Testis (tissue), 3 donors: ENCODE results near the gene CTBP1. TPM values are rescaled to one million over a fixed set of nuclear protein-coding genes. Genes with fewer than 3 reads are reported as not detected.

Source experiments
- DNase-seq: peaks from one replicate; pipeline ENCODE4 v3.0.0-alpha.2; 2019
- H3K27ac ChIP-seq, 2 donors: fragments of 200-600 bp; sonication (generic); one replicate each; pipeline ENCODE4 v1.5.1; 2019
- H3K27me3 ChIP-seq: fragments of 200-600 bp; sonication (generic); one replicate; pipeline ENCODE4 v1.5.1; 2019
- H3K36me3 ChIP-seq: fragments of 200-600 bp; sonication (generic); one replicate; pipeline ENCODE4 v1.5.1; 2017; ENCODE audit warnings: low read depth; ENCODE audit errors: missing control alignments
- H3K4me1 ChIP-seq: fragments of 200-600 bp; sonication (generic); one replicate; pipeline ENCODE4 v1.5.1; 2019
- H3K4me3 ChIP-seq, 2 donors: fragments of 200-600 bp; sonication (generic); one replicate each; pipeline ENCODE4 v1.5.1; 2017 to 2019
- H3K9me3 ChIP-seq: fragments of 200-600 bp; sonication (generic); one replicate; pipeline ENCODE4 v1.5.1; 2017
- POLR2A ChIP-seq: fragments of 450-650 bp; IDR thresholded peaks from one replicate; pipeline ENCODE4 v1.6.1; 2017; ENCODE audit warnings: antibody characterized with exemption, mild to moderate bottlenecking, moderate library complexity
- WGBS, 2 donors: methylation state at CpG; one replicate each; pipeline ENCODE4 v1.1.5; 2018; 5-methylcytosine and 5-hydroxymethylcytosine counted together
- intact Hi-C: fragments of 100-400 bp; cut with DNase I; formaldehyde crosslinking; loops from one replicate; pipeline ENCODE4 v1.15.1; 2023; ENCODE audit warnings: low total_unique reads
- polyA plus RNA-seq: library from polyadenylated mRNA; stranded (reverse); fragments of 350-450 nt; fragmentation: Illumina TruSeq; extraction: RNeasy Lipid Tissue Mini Kit (QIAGEN cat#74804); gene quantifications from one replicate; pipeline ENCODE4 v1.2.3, GENCODE V29; 2014; ENCODE audit warnings: low read depth, low replicate concordance; ENCODE audit not compliant: insufficient read depth
- total RNA-seq, 2 donors: library from RNA; depleted of rRNA; stranded (reverse); fragments of >200 nt; gene quantifications; one replicate each; pipeline ENCODE4 v1.2.3, GENCODE V29; 2016
- TF ChIP-seq, protein P1 (sequence below), 3 experiments: fragments of 450-650 bp in 2 of 3; fragments of 200-600 bp in 1 of 3; sonication (generic) in 1 of 3; IDR thresholded peaks; one replicate each; pipeline ENCODE4 v1.5.1; 2016 to 2019; ENCODE audit warnings: antibody characterized with exemption in 3 of 3, mild to moderate bottlenecking in 2 of 3, moderate library complexity in 1 of 3

The CTBP1 gene
- total and polyA plus RNA-seq, 3 donors from 2014 or later = 72.6 to 245 (median 240) TPM

GRCh38 chr4:1167244-1167949 is 81.5 kb downstream of the CTBP1 start:
- peak overlapping the region; percentile 49 to 70 for H3K4me3 ChIP-seq
- no peaks in the 10 kb centered on the region for H3K27me3 ChIP-seq
- no peak for TF ChIP-seq POLR2A
- TF ChIP-seq, protein P1, sequence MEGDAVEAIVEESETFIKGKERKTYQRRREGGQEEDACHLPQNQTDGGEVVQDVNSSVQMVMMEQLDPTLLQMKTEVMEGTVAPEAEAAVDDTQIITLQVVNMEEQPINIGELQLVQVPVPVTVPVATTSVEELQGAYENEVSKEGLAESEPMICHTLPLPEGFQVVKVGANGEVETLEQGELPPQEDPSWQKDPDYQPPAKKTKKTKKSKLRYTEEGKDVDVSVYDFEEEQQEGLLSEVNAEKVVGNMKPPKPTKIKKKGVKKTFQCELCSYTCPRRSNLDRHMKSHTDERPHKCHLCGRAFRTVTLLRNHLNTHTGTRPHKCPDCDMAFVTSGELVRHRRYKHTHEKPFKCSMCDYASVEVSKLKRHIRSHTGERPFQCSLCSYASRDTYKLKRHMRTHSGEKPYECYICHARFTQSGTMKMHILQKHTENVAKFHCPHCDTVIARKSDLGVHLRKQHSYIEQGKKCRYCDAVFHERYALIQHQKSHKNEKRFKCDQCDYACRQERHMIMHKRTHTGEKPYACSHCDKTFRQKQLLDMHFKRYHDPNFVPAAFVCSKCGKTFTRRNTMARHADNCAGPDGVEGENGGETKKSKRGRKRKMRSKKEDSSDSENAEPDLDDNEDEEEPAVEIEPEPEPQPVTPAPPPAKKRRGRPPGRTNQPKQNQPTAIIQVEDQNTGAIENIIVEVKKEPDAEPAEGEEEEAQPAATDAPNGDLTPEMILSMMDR (IDR thresholded peaks at IDR 0.05) = peak; percentile 80 to 94 (median 81)
- intact Hi-C loops = no loop called here
- H3K36me3 ChIP-seq = no peaks in the 10 kb centered on the region
- no peaks in the 10 kb centered on the region for H3K9me3 ChIP-seq
- WGBS, 2 donors = 8 to 14% methylated on average over 7 to 48 of the region's 51 CpGs
- peak overlapping the region in 1 of 2 donors; percentile 34 for H3K27ac ChIP-seq
- DNase-seq = peak; percentile 88
- peaks cover 9% of the 10 kb centered on the region for H3K4me1 ChIP-seq

DNA sequence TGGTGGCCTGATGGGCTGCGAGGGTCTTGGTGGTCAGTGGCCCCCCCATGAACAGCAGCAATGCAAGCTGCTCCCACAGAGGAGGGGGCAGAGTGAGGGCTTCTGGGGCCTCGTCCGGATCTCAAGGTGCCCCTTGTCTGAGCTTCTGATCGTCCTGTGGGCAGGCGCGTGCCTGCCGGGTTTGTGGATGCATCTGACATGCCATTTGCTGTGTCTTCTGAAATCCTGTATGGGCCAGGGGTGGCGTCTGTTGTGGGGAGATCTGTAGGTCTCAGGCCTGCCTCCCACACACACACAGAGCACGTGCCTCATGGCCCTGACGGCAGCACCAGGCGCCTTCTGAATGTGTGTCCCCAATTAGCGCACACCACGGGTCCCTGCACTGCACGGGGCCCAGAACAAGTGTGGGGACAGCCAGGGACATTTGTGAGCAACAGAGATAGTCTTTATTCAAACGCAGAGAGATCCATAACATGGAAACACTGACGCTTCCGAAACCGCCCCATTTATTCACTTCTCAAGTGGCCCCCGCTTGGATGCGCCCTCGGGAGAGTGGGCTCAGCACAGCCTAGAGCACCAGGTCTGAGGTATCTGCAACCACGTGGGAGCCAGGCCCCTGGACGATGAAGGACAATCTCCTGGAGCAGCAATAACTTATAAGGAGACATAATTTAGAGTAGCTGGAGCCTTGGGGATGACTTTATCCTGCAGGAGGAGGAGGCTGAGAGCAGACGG is 82.3 kb downstream of the CTBP1 start:
- no peak for DNase-seq
- Histone ChIP-seq H3K27ac (no peak overlapping the region), H3K9me3 (no peaks in the 10 kb centered on the region), H3K4me1 (peaks cover 1% of the 10 kb centered on the region), H3K4me3 (peak overlapping the region in 1 of 2 donors; percentile 70), H3K36me3 (no peaks in the 10 kb centered on the region), H3K27me3 (no peaks in the 10 kb centered on the region)
- TF ChIP-seq, protein P1 (IDR thresholded peaks at IDR 0.05) = no peak
- TF ChIP-seq POLR2A = no peak
- 55 to 61% methylated on average over 17 to 24 of the region's 24 CpGs for WGBS, 2 donors
- intact Hi-C loops = no loop called here

DNA sequence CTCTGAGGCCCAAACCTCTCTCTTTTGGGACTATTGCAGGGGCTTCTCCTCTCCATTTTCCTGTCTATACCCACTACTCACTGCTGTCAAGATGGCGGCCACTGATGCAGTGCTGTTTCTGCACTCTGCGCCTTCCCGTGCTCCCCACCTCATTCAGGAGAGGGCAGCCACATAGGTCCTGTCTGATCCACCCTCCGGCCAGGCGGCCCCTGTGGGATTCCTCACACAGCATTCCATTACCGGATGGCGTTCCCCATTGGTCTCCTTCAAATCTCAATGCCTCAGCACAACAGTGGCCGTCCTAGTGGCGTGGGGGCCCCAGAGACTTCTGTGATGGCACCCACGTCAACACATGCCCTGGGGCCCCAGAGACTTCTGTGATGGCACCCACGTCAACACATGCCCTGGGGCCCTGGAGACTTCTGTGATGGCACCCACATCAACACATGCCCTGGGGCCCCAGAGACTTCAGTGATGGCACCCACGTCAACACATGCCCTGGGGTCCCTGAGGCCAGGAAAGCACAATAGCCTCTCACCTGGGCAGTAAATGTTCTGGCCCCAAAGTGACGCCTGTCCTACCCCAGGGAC is 83.9 kb downstream of the CTBP1 start:
- no peaks in the 10 kb centered on the region for H3K9me3 ChIP-seq
- H3K4me3 ChIP-seq = no peak overlapping the region
- no peak for DNase-seq
- H3K27ac ChIP-seq = no peak overlapping the region
- WGBS, 2 donors = 82 to 95% methylated on average over 11 to 13 of the region's 13 CpGs
- H3K36me3 ChIP-seq = no peaks in the 10 kb centered on the region
- no peaks in the 10 kb centered on the region for H3K4me1 ChIP-seq
- TF ChIP-seq POLR2A = no peak
- TF ChIP-seq, protein P1 (IDR thresholded peaks at IDR 0.05) = no peak
- no peaks in the 10 kb centered on the region for H3K27me3 ChIP-seq
- intact Hi-C loops = no loop called here

DNA sequence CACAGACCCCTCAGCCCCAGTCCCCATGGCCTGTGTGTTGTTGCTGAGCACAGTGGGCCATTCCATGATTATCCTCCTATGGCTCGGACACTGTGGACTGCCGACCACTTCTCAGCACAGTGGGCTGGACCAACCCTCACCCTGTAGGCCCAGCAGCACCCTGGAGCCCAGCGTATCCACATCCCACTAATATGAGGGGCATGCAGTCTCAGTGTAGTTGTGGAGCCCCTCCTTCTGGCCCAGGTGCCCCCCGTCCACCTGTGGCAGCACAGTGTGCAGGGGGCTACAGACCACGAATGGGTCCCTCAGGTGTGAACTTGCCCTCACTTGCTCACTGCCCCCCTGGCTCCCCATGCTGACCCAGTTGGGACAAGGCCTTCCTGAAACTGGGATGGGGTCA is 84.5 kb downstream of the CTBP1 start:
- intact Hi-C loops = no loop called here
- DNase-seq = no peak
- H3K9me3 ChIP-seq = no peaks in the 10 kb centered on the region
- TF ChIP-seq, protein P1 (IDR thresholded peaks at IDR 0.05) = no peak
- no peak for TF ChIP-seq POLR2A
- no peaks in the 10 kb centered on the region for H3K27me3 ChIP-seq
- no peak overlapping the region for H3K4me3 ChIP-seq
- 93 to 98% methylated on average over 3 to 5 of the region's 5 CpGs for WGBS, 2 donors
- no peaks in the 10 kb centered on the region for H3K4me1 ChIP-seq
- H3K27ac ChIP-seq = no peak overlapping the region
- no peaks in the 10 kb centered on the region for H3K36me3 ChIP-seq
